T-cell (primary cell): Measurements from ENCODE around the gene ADAM23. TPM values are rescaled to one million over a fixed set of nuclear protein-coding genes. Genes with fewer than 3 reads are reported as not detected.

ENCODE experiments used
- ATAC-seq, 4 experiments: fragments of 200-7000 bp in 3 of 4; fragments of 150-1000 bp in 1 of 4; cut with Tn5 transposase; replicated peaks in 1 of 4; 1 replicate in 3 of 4; 2 replicates in 1 of 4; pipeline ENCODE4 v1.10.0; 2021; ENCODE audit warnings: moderate library complexity in 3 of 4, mild to moderate bottlenecking in 2 of 4, moderate number of reproducible peaks in 1 of 4
- CTCF ChIA-PET, 2 donors: fragments of 300-600 bp; sonication (Branson Sonifier 250); formaldehyde crosslinking; loops; one replicate each; lab custom pipeline; 2022; ENCODE audit warnings: antibody characterized with exemption in 2 of 2; lab: Charles Lee
- POLR2A ChIA-PET, 2 donors: fragments of 300-600 bp; sonication (Branson Sonifier 250); formaldehyde crosslinking; loops; one replicate each; lab custom pipeline; 2022; ENCODE audit warnings: antibody characterized with exemption in 2 of 2; lab: Charles Lee
- DNase-seq, 35 experiments: peaks; one replicate each; pipeline versions ENCODE4 v3.0.0 to v3.0.0-alpha.2; 2013 to 2023
- H3K27ac ChIP-seq: one replicate; pipeline ENCODE4 v1.5.1; 2013; ENCODE audit warnings: low read length
- H3K27me3 ChIP-seq, 2 experiments: replicated peaks in 1 of 2; 1 replicate in 1 of 2; 2 replicates in 1 of 2; pipeline versions ENCODE4 v1.6.1 to v1.7.0; 2013; ENCODE audit warnings: low read length in 1 of 2, mixed read lengths in 1 of 2; ENCODE audit not compliant: control insufficient read depth in 2 of 2, insufficient read depth in 2 of 2; ENCODE audit errors: extremely low read depth in 1 of 2
- H3K36me3 ChIP-seq, 2 donors: 1 replicate in 1 of 2; 2 replicates in 1 of 2; pipeline versions ENCODE4 v1.6.1 to v1.7.0; 2013; ENCODE audit warnings: low read length in 1 of 2; ENCODE audit not compliant: control insufficient read depth in 2 of 2, insufficient read depth in 1 of 2; ENCODE audit errors: extremely low read depth in 1 of 2
- H3K4me1 ChIP-seq, 2 experiments: 1 replicate in 1 of 2; 2 replicates in 1 of 2; pipeline versions ENCODE4 v1.6.1 to v1.7.0; 2013; ENCODE audit warnings: low read length in 2 of 2, mixed read lengths in 1 of 2; ENCODE audit not compliant: insufficient read depth in 2 of 2, control insufficient read depth in 1 of 2; ENCODE audit errors: extremely low read depth in 1 of 2
- H3K4me3 ChIP-seq, 2 donors: 1 replicate in 1 of 2; 2 replicates in 1 of 2; pipeline versions ENCODE4 v1.5.1 to v1.7.0; 2013; ENCODE audit warnings: mild to moderate bottlenecking in 2 of 2, low read length in 1 of 2, moderate library complexity in 1 of 2; ENCODE audit not compliant: control insufficient read depth in 1 of 2; ENCODE audit errors: extremely low read depth in 1 of 2
- H3K9me3 ChIP-seq: 2 replicates; pipeline ENCODE4 v1.7.0; 2013
- H3K27ac Mint-ChIP-seq, 2 donors: one replicate each; pipeline ENCODE4 v1.8.0; 2020 to 2021; ENCODE audit warnings: mild to moderate bottlenecking in 2 of 2, mixed read lengths in 2 of 2
- H3K27me3 Mint-ChIP-seq, 2 donors: one replicate each; pipeline ENCODE4 v1.8.0; 2021 to 2022; ENCODE audit warnings: mixed read lengths in 2 of 2
- H3K36me3 Mint-ChIP-seq: one replicate; pipeline ENCODE4 v1.8.0; 2021; ENCODE audit warnings: mixed read lengths
- H3K4me1 Mint-ChIP-seq, 3 donors: one replicate each; pipeline ENCODE4 v1.8.0; 2020 to 2022; ENCODE audit warnings: mixed read lengths in 3 of 3, mild to moderate bottlenecking in 1 of 3
- H3K4me3 Mint-ChIP-seq, 3 donors: one replicate each; pipeline ENCODE4 v1.8.0; 2020 to 2022; ENCODE audit warnings: mild to moderate bottlenecking in 3 of 3, mixed read lengths in 3 of 3, moderate library complexity in 3 of 3
- H3K9me3 Mint-ChIP-seq, 3 donors: one replicate each; pipeline ENCODE4 v1.8.0; 2020 to 2022; ENCODE audit warnings: mixed read lengths in 3 of 3
- WGBS: methylation state at CpG from one replicate; pipeline ENCODE4 v1.1.5; 2013; ENCODE audit warnings: missing lambda C conversion rate; ENCODE audit not compliant: insufficient coverage; 5-methylcytosine and 5-hydroxymethylcytosine counted together
- total RNA-seq, 35 experiments: library from RNA in 6 of 35; stranded (reverse) in 6 of 35; fragments of 120-200 nt in 1 of 35; gene quantifications; one replicate each; pipeline versions ENCODE4 v1.2.1 to v1.2.4 and lab custom pipeline; 2013 to 2026

ADAM23 gene
- total RNA-seq, 5 donors from 2014 or later (not counting 1 experiment from before 2014, with no cell fraction given): 0.95 to 14.2 (median 9.3) TPM

DNA sequence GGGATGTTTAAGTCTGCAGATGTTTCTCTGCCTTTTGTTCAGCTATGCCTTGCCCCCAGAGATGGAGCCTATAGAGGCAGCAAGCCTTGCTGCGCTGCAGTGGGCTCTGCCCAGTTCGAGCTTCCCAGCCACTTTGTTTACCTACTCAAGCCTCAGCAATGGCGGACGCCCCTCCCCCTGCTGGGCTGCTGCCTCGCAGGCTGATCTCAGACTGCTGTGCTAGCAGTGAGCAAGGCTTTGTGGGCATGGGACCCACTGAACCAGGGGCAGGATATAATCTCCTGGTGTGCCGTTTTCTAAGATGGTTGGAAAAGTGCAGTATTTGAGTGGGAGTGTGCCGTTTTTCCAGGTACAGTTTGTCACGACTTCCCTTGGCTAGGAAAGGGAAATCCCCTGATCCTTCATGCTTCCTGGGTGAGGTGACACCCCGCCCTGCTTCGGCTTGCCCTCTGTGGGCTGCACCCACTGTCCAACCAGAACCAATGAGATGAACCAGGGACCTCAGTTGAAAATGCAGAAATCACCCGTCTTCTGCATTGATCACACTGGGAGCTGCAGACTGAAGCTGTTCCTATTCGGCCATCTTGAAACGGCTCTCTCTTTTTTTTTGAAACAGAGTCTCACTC, 27.6 kb upstream of the ADAM23 start:
- 82% methylated on average over 11 of the region's 13 CpGs for WGBS
- no peak overlapping the region for H3K4me3 ChIP-seq
- Mint-ChIP-seq H3K36me3 (no peaks in the 10 kb centered on the region), H3K4me3 (no peak overlapping the region), H3K4me1 (no peaks in the 10 kb centered on the region), H3K27me3 (peaks cover 12 to 14% of the 10 kb centered on the region in 2 donors), H3K9me3 (peaks cover 0 to 8% (median 5%) of the 10 kb centered on the region in 3 donors), H3K27ac (no peak overlapping the region)
- H3K9me3 ChIP-seq: no peaks in the 10 kb centered on the region
- DNase-seq (no peak), ATAC-seq (no peak)
- H3K36me3 ChIP-seq: no peaks in the 10 kb centered on the region
- ChIA-PET POLR2A (interaction anchor here in 1 of 2 donors (0.6 kb wide), 1 partner anchor 283 kb away, joined by 4 read pairs; no protein-coding TSS in a partner anchor), CTCF (no interaction called here)
- H3K27me3 ChIP-seq: no peaks in the 10 kb centered on the region
- H3K4me1 ChIP-seq: no peaks in the 10 kb centered on the region
- no peak overlapping the region for H3K27ac ChIP-seq

DNA sequence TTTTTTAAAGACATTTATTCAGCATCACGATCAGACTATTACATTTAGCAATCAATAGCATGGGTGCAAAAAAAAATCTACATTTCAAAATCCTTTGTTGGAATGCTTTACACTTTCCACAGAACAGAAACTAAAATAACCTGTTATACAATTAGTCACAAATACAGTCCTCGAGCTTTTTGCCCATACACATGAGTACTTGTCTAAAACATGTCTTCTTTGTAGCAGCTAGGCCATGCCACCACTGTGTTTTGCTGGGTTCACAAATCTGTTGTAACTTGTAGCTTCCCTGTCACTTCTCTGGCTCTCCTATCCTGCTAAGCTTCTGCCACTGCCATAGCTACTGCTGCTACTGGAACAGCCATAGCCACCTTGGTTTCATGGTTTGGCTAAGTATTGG, 24.4 kb upstream of the ADAM23 start:
- H3K27ac ChIP-seq: no peak overlapping the region
- H3K9me3 ChIP-seq: no peaks in the 10 kb centered on the region
- H3K4me1 ChIP-seq: no peaks in the 10 kb centered on the region
- H3K27me3 ChIP-seq: peaks cover 0 to 2% of the 10 kb centered on the region in 2 experiments
- no peaks in the 10 kb centered on the region for H3K36me3 ChIP-seq
- Mint-ChIP-seq H3K36me3 (no peaks in the 10 kb centered on the region), H3K27ac (no peak overlapping the region), H3K27me3 (peaks cover 16 to 24% of the 10 kb centered on the region in 2 donors), H3K9me3 (peaks cover 0 to 5% (median 5%) of the 10 kb centered on the region in 3 donors), H3K4me3 (no peak overlapping the region), H3K4me1 (no peaks in the 10 kb centered on the region)
- ChIA-PET CTCF (no interaction called here), POLR2A (no interaction called here)
- no peak for DNase-seq
- H3K4me3 ChIP-seq: no peak overlapping the region
- 85% methylated on average over 2 of the region's 2 CpGs for WGBS
- ATAC-seq: no peak

DNA sequence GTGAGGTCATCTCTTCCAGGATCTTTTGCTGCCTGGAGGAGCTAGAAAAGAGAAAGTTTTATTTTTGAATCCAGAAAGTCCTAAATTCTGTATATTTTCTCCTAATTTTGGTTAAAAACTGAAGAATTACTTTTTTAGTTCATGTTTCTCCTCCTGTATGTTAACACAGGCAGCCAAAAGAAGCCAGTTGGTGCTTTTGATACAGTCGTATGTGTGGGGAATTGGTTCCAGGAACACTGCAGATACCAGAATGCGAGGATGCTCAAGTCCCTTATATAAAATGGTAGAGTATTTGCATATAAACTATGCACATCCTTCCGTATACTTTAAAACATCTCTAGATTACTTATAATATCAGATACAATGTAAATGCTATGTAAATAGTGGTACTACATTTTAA, 22.6 kb upstream of the ADAM23 start:
- ATAC-seq: no peak

DNA sequence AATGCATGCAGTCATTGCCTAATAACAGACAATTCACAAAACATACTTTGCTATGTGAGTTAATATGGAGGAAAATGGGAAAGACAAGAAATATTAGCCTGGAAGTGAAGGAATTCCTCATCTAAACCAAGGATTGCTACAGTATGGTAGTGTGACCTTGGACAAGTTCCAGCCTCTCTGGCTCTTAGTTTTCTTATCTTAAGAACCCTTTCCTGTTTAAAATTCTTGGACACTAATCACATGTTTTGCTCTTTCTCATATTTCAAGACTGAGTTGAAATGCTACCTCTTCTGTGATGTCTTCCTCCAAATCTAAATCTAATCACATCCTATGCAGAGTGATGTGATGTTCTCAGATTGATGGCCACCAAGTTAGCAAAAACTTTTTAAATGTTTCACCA, 20.8 kb upstream of the ADAM23 start:
- H3K4me1 Mint-ChIP-seq: no peaks in the 10 kb centered on the region
- DNase-seq (no peak), ATAC-seq (no peak)
- no peaks in the 10 kb centered on the region for H3K36me3 Mint-ChIP-seq
- CTCF ChIA-PET: no interaction called here
- H3K27ac Mint-ChIP-seq: no peak overlapping the region
- H3K27ac ChIP-seq: no peak overlapping the region
- POLR2A ChIA-PET: no interaction called here
- H3K9me3 Mint-ChIP-seq: peaks cover 0 to 5% (median 5%) of the 10 kb centered on the region in 3 donors
- H3K27me3 Mint-ChIP-seq: peaks cover 4 to 20% of the 10 kb centered on the region in 2 donors
- H3K9me3 ChIP-seq: no peaks in the 10 kb centered on the region
- H3K4me3 Mint-ChIP-seq: no peak overlapping the region
- H3K4me3 ChIP-seq: no peak overlapping the region
- no peaks in the 10 kb centered on the region for H3K4me1 ChIP-seq
- H3K36me3 ChIP-seq: no peaks in the 10 kb centered on the region
- peaks cover 2 to 6% of the 10 kb centered on the region in 2 experiments for H3K27me3 ChIP-seq

More for the DNA sequence above, 22.6 kb upstream of the ADAM23 start:
- no peak overlapping the region for H3K4me3 Mint-ChIP-seq
- DNase-seq: no peak
- no peaks in the 10 kb centered on the region for H3K4me1 Mint-ChIP-seq
- Histone ChIP-seq H3K27ac (no peak overlapping the region), H3K27me3 (peaks cover 0 to 2% of the 10 kb centered on the region in 2 experiments), H3K4me1 (no peaks in the 10 kb centered on the region), H3K36me3 (no peaks in the 10 kb centered on the region), H3K4me3 (no peak overlapping the region), H3K9me3 (no peaks in the 10 kb centered on the region)
- H3K9me3 Mint-ChIP-seq: peaks cover 0 to 5% (median 5%) of the 10 kb centered on the region in 3 donors
- no CpG with 5 or more reads among the region's 3 CpGs for WGBS
- no peak overlapping the region for H3K27ac Mint-ChIP-seq
- H3K27me3 Mint-ChIP-seq: peaks cover 11 to 23% of the 10 kb centered on the region in 2 donors
- POLR2A ChIA-PET: no interaction called here
- H3K36me3 Mint-ChIP-seq: no peaks in the 10 kb centered on the region
- CTCF ChIA-PET: no interaction called here

DNA sequence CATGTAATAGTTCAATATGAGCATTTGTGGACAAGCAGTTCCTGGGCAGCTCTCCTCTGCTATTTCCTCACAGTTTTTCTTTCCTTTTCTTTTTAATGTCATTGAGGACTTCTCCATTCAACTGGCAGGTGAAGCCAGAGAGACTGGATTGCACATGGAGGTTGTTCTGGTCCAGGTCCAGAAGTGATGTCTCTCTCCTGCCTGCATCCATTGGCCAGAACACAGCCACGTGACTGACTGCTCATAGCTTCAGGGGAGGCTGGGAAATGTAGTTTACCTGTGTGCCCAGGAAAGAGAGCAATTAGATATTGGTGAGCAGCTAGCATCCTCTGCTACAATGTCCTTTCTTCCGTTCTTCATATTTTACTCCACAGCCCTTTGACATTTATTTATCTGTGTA, 20.2 kb upstream of the ADAM23 start:
- DNase-seq: no peak
- H3K36me3 ChIP-seq: no peaks in the 10 kb centered on the region
- no peak for ATAC-seq
- no peak overlapping the region for H3K27ac ChIP-seq
- Mint-ChIP-seq H3K27ac (no peak overlapping the region), H3K27me3 (peaks cover 4 to 20% of the 10 kb centered on the region in 2 donors), H3K4me3 (no peak overlapping the region), H3K4me1 (no peaks in the 10 kb centered on the region), H3K36me3 (no peaks in the 10 kb centered on the region), H3K9me3 (peaks cover 0 to 5% (median 5%) of the 10 kb centered on the region in 3 donors)
- WGBS: no CpG with 5 or more reads among the region's 2 CpGs
- peaks cover 2 to 6% of the 10 kb centered on the region in 2 experiments for H3K27me3 ChIP-seq
- H3K4me3 ChIP-seq: no peak overlapping the region
- no peaks in the 10 kb centered on the region for H3K9me3 ChIP-seq
- no peaks in the 10 kb centered on the region for H3K4me1 ChIP-seq
- CTCF ChIA-PET: no interaction called here
- POLR2A ChIA-PET: no interaction called here

DNA sequence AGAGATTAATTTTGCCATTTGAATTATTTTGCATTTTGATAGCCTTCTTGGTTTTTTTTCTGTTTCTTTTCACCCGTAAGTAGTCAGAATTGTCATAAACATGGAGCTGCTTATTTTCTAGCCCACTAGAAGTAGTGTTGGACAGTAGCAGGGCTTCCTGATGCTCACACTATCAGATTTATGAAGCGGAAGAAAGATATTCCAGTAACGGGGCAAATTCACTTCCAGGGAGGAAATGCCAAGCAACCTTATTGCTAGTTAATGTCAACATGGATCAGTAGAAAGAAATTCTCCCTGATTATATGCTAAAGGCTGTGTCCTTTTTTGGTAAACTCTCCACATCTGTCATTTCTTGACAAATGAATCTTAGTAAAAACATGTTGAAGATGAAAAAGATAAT, 19.2 kb upstream of the ADAM23 start:
- Mint-ChIP-seq H3K9me3 (peaks cover 0 to 5% (median 4%) of the 10 kb centered on the region in 3 donors), H3K27ac (no peak overlapping the region), H3K27me3 (peaks cover 4 to 19% of the 10 kb centered on the region in 2 donors), H3K4me1 (no peaks in the 10 kb centered on the region), H3K4me3 (no peak overlapping the region), H3K36me3 (no peaks in the 10 kb centered on the region)
- no peak overlapping the region for H3K27ac ChIP-seq
- no peak for DNase-seq
- H3K4me1 ChIP-seq: no peaks in the 10 kb centered on the region
- 100% methylated on average over 1 of the region's 3 CpGs for WGBS
- CTCF ChIA-PET: interaction anchor here in 1 of 2 donors (0.6 kb wide), 1 partner anchor 31 kb away, joined by 3 read pairs; no protein-coding TSS in a partner anchor
- no peak overlapping the region for H3K4me3 ChIP-seq
- ATAC-seq: no peak
- peaks cover 2 to 6% of the 10 kb centered on the region in 2 experiments for H3K27me3 ChIP-seq
- H3K9me3 ChIP-seq: no peaks in the 10 kb centered on the region
- POLR2A ChIA-PET: no interaction called here
- H3K36me3 ChIP-seq: no peaks in the 10 kb centered on the region
